ENCODE data around the gene SPINK8.

The SPINK8 gene

GRCh38 chr3:48270306-48270705 is 63.2 kb downstream of the SPINK8 start:
- Mint-ChIP-seq H3K4me1 (peaks cover 20% of the 10 kb centered on the region), H3K9me3 (no peaks in the 10 kb centered on the region), H3K27ac (ENCODE audit: low read depth) (no peak overlapping the region), H3K27me3 (no peaks in the 10 kb centered on the region), H3K36me3 (ENCODE audit: insufficient read depth) (peaks cover 7% of the 10 kb centered on the region), H3K4me3 (no peak overlapping the region)
- no peak for DNase-seq (ENCODE audit: low spot score in 2 of 2)
- ATAC-seq (replicated peaks; ENCODE audit: extremely low read depth, poor library complexity, severe bottlenecking) = no peak

GRCh38 chr3:48269592-48269991 is 63.9 kb downstream of the SPINK8 start:
- Mint-ChIP-seq H3K27me3 (no peaks in the 10 kb centered on the region), H3K36me3 (ENCODE audit: insufficient read depth) (peaks cover 7% of the 10 kb centered on the region), H3K27ac (ENCODE audit: low read depth) (no peak overlapping the region), H3K4me1 (peaks cover 20% of the 10 kb centered on the region), H3K4me3 (peak overlapping the region; percentile 54), H3K9me3 (no peaks in the 10 kb centered on the region)
- DNase-seq (ENCODE audit: low spot score in 2 of 2) = no peak
- no peak for ATAC-seq (replicated peaks; ENCODE audit: extremely low read depth, poor library complexity, severe bottlenecking)

DNA sequence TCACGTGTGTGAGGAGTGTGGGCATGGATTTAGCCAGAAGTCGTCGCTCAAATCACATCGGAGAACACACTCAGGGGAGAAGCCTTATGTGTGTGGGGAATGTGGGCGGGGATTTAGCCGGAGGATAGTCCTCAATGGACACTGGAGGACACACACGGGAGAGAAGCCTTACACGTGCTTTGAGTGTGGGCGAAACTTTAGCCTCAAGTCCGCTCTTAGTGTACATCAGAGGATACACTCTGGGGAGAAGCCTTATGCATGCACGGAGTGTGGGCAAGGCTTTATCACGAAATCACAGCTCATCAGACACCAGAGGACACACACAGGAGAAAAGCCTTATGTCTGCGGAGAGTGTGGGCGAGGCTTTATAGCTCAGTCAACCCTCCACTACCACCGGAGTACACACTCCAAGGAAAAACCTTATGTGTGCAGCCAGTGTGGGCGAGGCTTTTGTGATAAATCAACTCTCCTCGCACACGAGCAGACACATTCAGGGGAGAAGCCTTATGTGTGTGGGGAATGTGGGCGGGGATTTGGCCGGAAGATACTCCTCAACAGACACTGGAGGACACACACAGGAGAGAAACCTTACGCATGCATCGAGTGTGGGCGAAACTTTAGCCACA is 64.4 kb downstream of the SPINK8 start:
- Mint-ChIP-seq H3K4me3 (peak overlapping the region; percentile 54), H3K9me3 (no peaks in the 10 kb centered on the region), H3K36me3 (ENCODE audit: insufficient read depth) (peaks cover 11% of the 10 kb centered on the region), H3K27ac (ENCODE audit: low read depth) (peak overlapping the region; percentile 92), H3K27me3 (no peaks in the 10 kb centered on the region), H3K4me1 (peaks cover 20% of the 10 kb centered on the region)
- ATAC-seq (replicated peaks; ENCODE audit: extremely low read depth, poor library complexity, severe bottlenecking) (peak; percentile 27), DNase-seq (ENCODE audit: low spot score in 2 of 2) (no peak)

- no peaks in the 10 kb centered on the region for H3K27me3 Mint-ChIP-seq
- peaks cover 20% of the 10 kb centered on the region for H3K4me1 Mint-ChIP-seq
- peak; percentile 26 to 64 for DNase-seq (ENCODE audit: low spot score in 2 of 2)
- ATAC-seq (replicated peaks; ENCODE audit: extremely low read depth, poor library complexity, severe bottlenecking) = peak; percentile 99
- H3K9me3 Mint-ChIP-seq = no peaks in the 10 kb centered on the region
- H3K36me3 Mint-ChIP-seq (ENCODE audit: insufficient read depth) = peaks cover 13% of the 10 kb centered on the region
- H3K4me3 Mint-ChIP-seq = peak overlapping the region; percentile 54
- peak overlapping the region; percentile 92 for H3K27ac Mint-ChIP-seq (ENCODE audit: low read depth)
Observed at GRCh38 chr3:48268381-48268935, 65.0 kb downstream of the SPINK8 start.

DNA sequence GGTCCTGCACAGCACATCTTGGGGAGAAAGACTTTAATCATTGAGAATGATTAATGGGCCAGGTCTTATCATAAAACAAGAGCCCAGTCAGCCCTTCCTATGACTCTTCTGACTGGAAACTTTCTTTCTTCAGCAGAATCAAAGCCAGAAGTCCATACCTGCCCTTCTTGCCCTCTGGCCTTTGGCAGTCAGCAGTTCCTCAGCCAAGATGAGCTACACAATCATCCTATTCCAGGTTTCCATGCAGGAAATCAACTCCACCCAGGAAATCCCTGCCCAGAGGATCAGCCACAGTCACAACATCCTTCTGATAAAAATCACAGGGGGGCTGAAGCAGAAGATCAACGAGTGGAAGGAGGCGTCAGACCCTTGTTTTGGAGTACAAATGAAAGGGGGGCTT is 65.7 kb downstream of the SPINK8 start:
- peak overlapping the region; percentile 31 for H3K4me3 Mint-ChIP-seq
- H3K27me3 Mint-ChIP-seq = no peaks in the 10 kb centered on the region
- ATAC-seq (replicated peaks; ENCODE audit: extremely low read depth, poor library complexity, severe bottlenecking) = no peak
- H3K27ac Mint-ChIP-seq (ENCODE audit: low read depth) = peak overlapping the region; percentile 92
- peaks cover 14% of the 10 kb centered on the region for H3K36me3 Mint-ChIP-seq (ENCODE audit: insufficient read depth)
- peaks cover 20% of the 10 kb centered on the region for H3K4me1 Mint-ChIP-seq
- no peak for DNase-seq (ENCODE audit: low spot score in 2 of 2)
- no peaks in the 10 kb centered on the region for H3K9me3 Mint-ChIP-seq

- Mint-ChIP-seq H3K4me3 (no peak overlapping the region), H3K27ac (ENCODE audit: low read depth) (no peak overlapping the region), H3K9me3 (no peaks in the 10 kb centered on the region), H3K4me1 (peaks cover 8% of the 10 kb centered on the region), H3K27me3 (no peaks in the 10 kb centered on the region), H3K36me3 (ENCODE audit: insufficient read depth) (peaks cover 25% of the 10 kb centered on the region)
- no peak for ATAC-seq (replicated peaks; ENCODE audit: extremely low read depth, poor library complexity, severe bottlenecking)
- no peak for DNase-seq (ENCODE audit: low spot score in 2 of 2)
Observed at GRCh38 chr3:48258530-48258929, 74.9 kb downstream of the SPINK8 start.

Data from central memory CD8-positive, alpha-beta T cell (primary cell).